HepG2 (cell line): ENCODE results near the gene TXN. TPM values are rescaled to one million over a fixed set of nuclear protein-coding genes. Genes with fewer than 3 reads are reported as not detected.

ENCODE experiments used
- CBX5 ChIP-seq: sonication (generic); formaldehyde crosslinking; IDR thresholded peaks from 2 replicates; pipeline ENCODE4 v1.4.0; 2020; ENCODE audit warnings: missing genetic modification reagents, borderline replicate concordance
- CREB3 ChIP-seq: sonication (generic); formaldehyde crosslinking; IDR thresholded peaks from 2 replicates; pipeline ENCODE4 v1.5.0; 2020; ENCODE audit warnings: missing genetic modification reagents
- DMTF1 ChIP-seq: sonication (generic); formaldehyde crosslinking; IDR thresholded peaks from 2 replicates; pipeline ENCODE4 v1.4.0; 2020; ENCODE audit warnings: mild to moderate bottlenecking, missing genetic modification reagents
- ETV5 ChIP-seq: IDR thresholded peaks from 2 replicates; pipeline ENCODE4 v1.6.1; 2018; ENCODE audit warnings: missing biosample characterization, missing genetic modification reagents, inconsistent platforms, borderline replicate concordance
- GABPA ChIP-seq, 2 experiments: IDR thresholded peaks; 2 replicates each; pipeline ENCODE4 v1.6.1; 2011 to 2016; ENCODE audit warnings: low read depth in 2 of 2, low read length in 1 of 2, missing biosample characterization in 1 of 2, missing genetic modification characterization in 1 of 2
- GRHL1 ChIP-seq: sonication (generic); formaldehyde crosslinking; conservative IDR thresholded peaks from 2 replicates; pipeline ENCODE4 v1.8.0; 2022; ENCODE audit warnings: missing genetic modification reagents
- HNF4G ChIP-seq, 2 experiments: sonication (generic) in 1 of 2; formaldehyde crosslinking in 1 of 2; IDR thresholded peaks; 2 replicates each; pipeline versions ENCODE4 v1.4.0 to v1.6.1; 2011 to 2020; ENCODE audit warnings: borderline replicate concordance in 2 of 2, low read depth in 2 of 2, mild to moderate bottlenecking in 2 of 2, low read length in 1 of 2, missing genetic modification reagents in 1 of 2, moderate library complexity in 1 of 2
- KMT2A ChIP-seq: sonication (generic); formaldehyde crosslinking; IDR thresholded peaks from 2 replicates; pipeline ENCODE4 v1.4.0; 2020; ENCODE audit warnings: missing genetic modification reagents
- NFIC ChIP-seq: IDR thresholded peaks from 2 replicates; pipeline ENCODE4 v1.6.1; 2012; ENCODE audit warnings: mild to moderate bottlenecking, low read length, inconsistent platforms
- NR2F1 ChIP-seq, 2 experiments: fragments of 450-650 bp in 1 of 2; formaldehyde crosslinking in 1 of 2; IDR thresholded peaks; 2 replicates each; pipeline versions ENCODE4 v1.5.0 to v1.6.1; 2016 to 2020; ENCODE audit warnings: mild to moderate bottlenecking in 1 of 2, missing compliant biosample characterization in 1 of 2, missing genetic modification reagents in 1 of 2, moderate library complexity in 1 of 2
- PHF21A ChIP-seq: sonication (generic); formaldehyde crosslinking; IDR thresholded peaks from 2 replicates; pipeline ENCODE4 v1.5.0; 2020; ENCODE audit warnings: mild to moderate bottlenecking, missing genetic modification reagents
- RARA ChIP-seq: IDR thresholded peaks from 2 replicates; pipeline ENCODE4 v1.6.1; 2016; ENCODE audit warnings: missing genetic modification reagents, missing compliant biosample characterization
- THAP11 ChIP-seq: IDR thresholded peaks from 2 replicates; pipeline ENCODE4 v1.6.1; 2016; ENCODE audit warnings: missing biosample characterization, missing genetic modification reagents
- ZFP37 ChIP-seq: sonication (generic); formaldehyde crosslinking; IDR thresholded peaks from 2 replicates; pipeline ENCODE4 v1.4.0; 2020; ENCODE audit warnings: missing genetic modification reagents, borderline replicate concordance
- ZNF205 ChIP-seq: IDR thresholded peaks from 2 replicates; pipeline ENCODE4 v1.6.1; 2018; ENCODE audit warnings: missing biosample characterization, missing genetic modification reagents
- ZNF496 ChIP-seq: sonication (generic); formaldehyde crosslinking; IDR thresholded peaks from 2 replicates; pipeline ENCODE4 v1.8.1; 2023; ENCODE audit warnings: mild to moderate bottlenecking, moderate library complexity, missing genetic modification reagents; ENCODE audit not compliant: insufficient replicate concordance
- ZNF788 ChIP-seq: sonication (generic); formaldehyde crosslinking; IDR thresholded peaks from 2 replicates; pipeline ENCODE4 v1.5.0; 2020; ENCODE audit warnings: mild to moderate bottlenecking, missing genetic modification reagents, borderline replicate concordance
- polyA plus RNA-seq, 8 experiments: library from polyadenylated mRNA; depleted of rRNA in 3 of 8; stranded (reverse) in 7 of 8; unstranded in 1 of 8; fragments of >200 nt; fragmentation: Illumina TruSeq in 4 of 8; extraction: Trizol in 4 of 8; gene quantifications; 2 replicates each; pipeline versions ENCODE4 v1.2.1 to v1.2.3, GENCODE V29; 2011 to 2016; ENCODE audit warnings: low read depth in 4 of 8, missing spikeins in 1 of 8, mixed read lengths in 1 of 8; ENCODE audit not compliant: insufficient read depth in 1 of 8
- total RNA-seq, 5 experiments: library from RNA; depleted of rRNA; stranded (reverse); fragments of >200 nt; fragmentation: Illumina TruSeq; extraction: Trizol; gene quantifications; 2 replicates each; pipeline ENCODE4 v1.2.3, GENCODE V29; 2016; ENCODE audit warnings: low read depth in 1 of 5
- TF ChIP-seq, protein P1 (sequence below): sonication (generic); formaldehyde crosslinking; IDR thresholded peaks from 2 replicates; pipeline ENCODE4 v1.9.0; 2021; ENCODE audit warnings: mild to moderate bottlenecking, missing genetic modification reagents

Gene TXN
- total and polyA plus RNA-seq, 2 of the 13 experiments (the other 11 are each of a cell fraction or from before 2014, with no cell fraction given): 364 to 470 TPM

DNA sequence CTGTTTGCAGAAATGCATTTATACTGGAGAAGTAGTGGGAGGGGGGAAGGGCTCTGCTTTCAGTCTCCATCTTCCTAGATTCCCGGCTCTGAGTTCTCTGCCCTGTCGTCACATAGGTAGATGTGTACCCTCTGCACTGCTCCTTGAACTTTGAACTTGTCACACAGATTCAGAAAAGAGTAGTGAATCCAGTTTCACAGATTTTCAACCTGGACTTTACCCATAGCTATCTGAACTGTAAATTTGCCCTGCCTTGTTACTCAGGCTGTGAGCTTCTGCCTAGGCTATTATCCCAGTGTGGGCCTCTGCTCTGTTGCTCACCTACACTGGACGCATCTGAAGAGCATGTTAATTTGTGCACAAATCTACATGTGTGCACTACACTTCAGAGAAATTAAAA lies 35.5 kb downstream of the TXN start (continued):
- TF ChIP-seq CREB3 (CRISPR knock-in tag) (no peak), THAP11 (peak; percentile 67), HNF4G (IDR thresholded peaks at IDR 0.05; ENCODE audit: borderline replicate concordance, low read depth, low read length) (peak; percentile 99), HNF4G (CRISPR knock-in tag; IDR thresholded peaks at IDR 0.05; ENCODE audit: borderline replicate concordance, low read depth) (peak; percentile 99), ZNF205 (no peak), DMTF1 (no peak), ZNF496 (no peak), KMT2A (peak; percentile 48; the same call in 1 of the 2 replicates), PHF21A (CRISPR knock-in tag) (peak; percentile 96), NFIC (peak; percentile 76; the same call in 1 of the 2 replicates), ZFP37 (CRISPR knock-in tag) (no peak), NR2F1 (CRISPR knock-in tag; IDR thresholded peaks at IDR 0.05) (peak; percentile 59 to 76; a peak in 3 of 4 replicates), RARA (CRISPR knock-in tag) (peak; percentile 78), GRHL1 (no peak), CBX5 (CRISPR knock-in tag) (no peak), ZNF788 (CRISPR knock-in tag) (peak; percentile 91; the same call in 1 of the 2 replicates), ETV5 (CRISPR knock-in tag) (peak; percentile 28; the same call in 1 of the 2 replicates), GABPA (IDR thresholded peaks at IDR 0.05; ENCODE audit: low read depth, low read length) (no peak), GABPA (CRISPR knock-in tag; IDR thresholded peaks at IDR 0.05; ENCODE audit: low read depth) (peak; percentile 25; the same call in 1 of the 2 replicates)
- TF ChIP-seq, protein P1, sequence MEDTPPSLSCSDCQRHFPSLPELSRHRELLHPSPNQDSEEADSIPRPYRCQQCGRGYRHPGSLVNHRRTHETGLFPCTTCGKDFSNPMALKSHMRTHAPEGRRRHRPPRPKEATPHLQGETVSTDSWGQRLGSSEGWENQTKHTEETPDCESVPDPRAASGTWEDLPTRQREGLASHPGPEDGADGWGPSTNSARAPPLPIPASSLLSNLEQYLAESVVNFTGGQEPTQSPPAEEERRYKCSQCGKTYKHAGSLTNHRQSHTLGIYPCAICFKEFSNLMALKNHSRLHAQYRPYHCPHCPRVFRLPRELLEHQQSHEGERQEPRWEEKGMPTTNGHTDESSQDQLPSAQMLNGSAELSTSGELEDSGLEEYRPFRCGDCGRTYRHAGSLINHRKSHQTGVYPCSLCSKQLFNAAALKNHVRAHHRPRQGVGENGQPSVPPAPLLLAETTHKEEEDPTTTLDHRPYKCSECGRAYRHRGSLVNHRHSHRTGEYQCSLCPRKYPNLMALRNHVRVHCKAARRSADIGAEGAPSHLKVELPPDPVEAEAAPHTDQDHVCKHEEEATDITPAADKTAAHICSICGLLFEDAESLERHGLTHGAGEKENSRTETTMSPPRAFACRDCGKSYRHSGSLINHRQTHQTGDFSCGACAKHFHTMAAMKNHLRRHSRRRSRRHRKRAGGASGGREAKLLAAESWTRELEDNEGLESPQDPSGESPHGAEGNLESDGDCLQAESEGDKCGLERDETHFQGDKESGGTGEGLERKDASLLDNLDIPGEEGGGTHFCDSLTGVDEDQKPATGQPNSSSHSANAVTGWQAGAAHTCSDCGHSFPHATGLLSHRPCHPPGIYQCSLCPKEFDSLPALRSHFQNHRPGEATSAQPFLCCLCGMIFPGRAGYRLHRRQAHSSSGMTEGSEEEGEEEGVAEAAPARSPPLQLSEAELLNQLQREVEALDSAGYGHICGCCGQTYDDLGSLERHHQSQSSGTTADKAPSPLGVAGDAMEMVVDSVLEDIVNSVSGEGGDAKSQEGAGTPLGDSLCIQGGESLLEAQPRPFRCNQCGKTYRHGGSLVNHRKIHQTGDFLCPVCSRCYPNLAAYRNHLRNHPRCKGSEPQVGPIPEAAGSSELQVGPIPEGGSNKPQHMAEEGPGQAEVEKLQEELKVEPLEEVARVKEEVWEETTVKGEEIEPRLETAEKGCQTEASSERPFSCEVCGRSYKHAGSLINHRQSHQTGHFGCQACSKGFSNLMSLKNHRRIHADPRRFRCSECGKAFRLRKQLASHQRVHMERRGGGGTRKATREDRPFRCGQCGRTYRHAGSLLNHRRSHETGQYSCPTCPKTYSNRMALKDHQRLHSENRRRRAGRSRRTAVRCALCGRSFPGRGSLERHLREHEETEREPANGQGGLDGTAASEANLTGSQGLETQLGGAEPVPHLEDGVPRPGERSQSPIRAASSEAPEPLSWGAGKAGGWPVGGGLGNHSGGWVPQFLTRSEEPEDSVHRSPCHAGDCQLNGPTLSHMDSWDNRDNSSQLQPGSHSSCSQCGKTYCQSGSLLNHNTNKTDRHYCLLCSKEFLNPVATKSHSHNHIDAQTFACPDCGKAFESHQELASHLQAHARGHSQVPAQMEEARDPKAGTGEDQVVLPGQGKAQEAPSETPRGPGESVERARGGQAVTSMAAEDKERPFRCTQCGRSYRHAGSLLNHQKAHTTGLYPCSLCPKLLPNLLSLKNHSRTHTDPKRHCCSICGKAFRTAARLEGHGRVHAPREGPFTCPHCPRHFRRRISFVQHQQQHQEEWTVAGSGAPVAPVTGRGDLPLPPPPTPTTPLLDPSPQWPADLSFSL: peak; percentile 21; the same call in 1 of the 2 replicates
